Measurements from ENCODE around the gene GBGT1.
"Not testable (repeated sequence)": the region's sequence is repeated elsewhere in the genome, so short reads cannot be mapped to it uniquely, and the experiment has no call there.

The GBGT1 gene

GRCh38 chr9:133163504-133164172 is at the start of gene GBGT1:
Gene GBGT1 (minus strand): TSS chr9:133163914. CDS start chr9:133162412, 1,502 bp downstream.
- no peak for DNase-seq (ENCODE audit: low spot score)

GRCh38 chr9:133210609-133211008 is 46.9 kb upstream of the GBGT1 start:
- DNase-seq (ENCODE audit: low spot score), result no peak

- no peak for DNase-seq (ENCODE audit: low spot score)
Observed at GRCh38 chr9:133210202-133210532, 46.5 kb upstream of the GBGT1 start.

- DNase-seq (ENCODE audit: low spot score), result not testable (repeated sequence)
Observed at GRCh38 chr9:133209327-133210201, 45.9 kb upstream of the GBGT1 start.

- DNase-seq (ENCODE audit: low spot score), result not testable (repeated sequence)
Observed at GRCh38 chr9:133208880-133209300, 45.2 kb upstream of the GBGT1 start, which contains the start of gene OBP2B. Gene OBP2B (minus strand): TSS chr9:133209250. CDS start chr9:133209199, 51 bp downstream.

GRCh38 chr9:133208171-133208879 is 44.6 kb upstream of the GBGT1 start:
- not testable (repeated sequence) for DNase-seq (ENCODE audit: low spot score)

- DNase-seq (ENCODE audit: low spot score), result no peak
Observed at GRCh38 chr9:133207540-133208170, 43.9 kb upstream of the GBGT1 start.

- DNase-seq (ENCODE audit: low spot score), result no peak
Observed at GRCh38 chr9:133207021-133207531, 43.4 kb upstream of the GBGT1 start.

- no peak for DNase-seq (ENCODE audit: low spot score)
Observed at GRCh38 chr9:133205996-133206931, 42.5 kb upstream of the GBGT1 start.

GRCh38 chr9:133205481-133205887 is 41.8 kb upstream of the GBGT1 start:
- not testable (repeated sequence) for DNase-seq (ENCODE audit: low spot score)

- no peak for DNase-seq (ENCODE audit: low spot score)
Observed at GRCh38 chr9:133204993-133205336, 41.3 kb upstream of the GBGT1 start.

GRCh38 chr9:133204335-133204992 is 40.8 kb upstream of the GBGT1 start:
- no peak for DNase-seq (ENCODE audit: low spot score)

GRCh38 chr9:133203506-133204075 is 39.9 kb upstream of the GBGT1 start:
- DNase-seq (ENCODE audit: low spot score), result no peak

GRCh38 chr9:133202688-133203453 is 39.2 kb upstream of the GBGT1 start:
- DNase-seq (ENCODE audit: low spot score), result no peak

GRCh38 chr9:133202145-133202513 is 38.4 kb upstream of the GBGT1 start:
- DNase-seq (ENCODE audit: low spot score), result no peak

GRCh38 chr9:133201424-133202144 is 37.9 kb upstream of the GBGT1 start:
- no peak for DNase-seq (ENCODE audit: low spot score)

- no peak for DNase-seq (ENCODE audit: low spot score)
Observed at GRCh38 chr9:133200631-133201030, 36.9 kb upstream of the GBGT1 start.

- DNase-seq (ENCODE audit: low spot score), result peak; percentile 34
Observed at GRCh38 chr9:133199648-133200321, 36.1 kb upstream of the GBGT1 start.

Measured in CD4-positive, alpha-beta T cell treated with Interleukin-2 at 100 ng/mL for 4 hours (primary cell).